Stimulated activated CD8-positive, alpha-beta memory T cell treated with anti-CD3 and anti-CD28 coated beads, Interleukin-15, amount 100 ng/mL, for 1 hour (primary cell): Measurements from ENCODE around the gene PACSIN2.
"Not testable (repeated sequence)": the region's sequence is repeated elsewhere in the genome, so short reads cannot be mapped to it uniquely, and the experiment has no call there.

Experiments
- DNase-seq: peaks from one replicate; pipeline ENCODE4 v3.0.0-alpha.2; 2020; ENCODE audit warnings: low read depth

PACSIN2 gene

GRCh38 chr22:42926104-42926503 is 88.8 kb downstream of the PACSIN2 start:
- no peak for DNase-seq

DNA sequence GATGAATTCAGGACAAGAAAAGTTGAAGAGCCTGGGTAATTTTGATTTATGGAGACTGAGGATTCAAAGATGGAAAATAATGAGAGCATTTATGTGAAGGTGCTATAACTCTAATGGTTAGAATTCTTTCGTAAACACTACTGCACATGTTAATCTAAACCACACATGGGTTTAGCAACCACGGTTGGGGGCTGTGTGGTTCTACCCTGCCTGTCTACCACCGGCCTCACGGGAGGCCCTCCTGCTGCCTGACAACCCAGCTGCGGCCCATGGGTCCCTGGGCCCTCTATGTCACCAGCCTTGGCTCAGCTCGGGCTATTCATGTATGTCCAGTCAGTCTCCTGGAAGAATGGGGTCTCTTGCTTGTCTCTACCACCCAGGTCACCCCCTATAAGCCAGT is 89.4 kb downstream of the PACSIN2 start:
- no peak for DNase-seq

GRCh38 chr22:42925031-42925430 is 89.9 kb downstream of the PACSIN2 start:
- DNase-seq: not testable (repeated sequence)

GRCh38 chr22:42924436-42924835 is 90.5 kb downstream of the PACSIN2 start:
- no peak for DNase-seq

GRCh38 chr22:42922374-42923191 is 92.4 kb downstream of the PACSIN2 start:
- no peak for DNase-seq

DNA sequence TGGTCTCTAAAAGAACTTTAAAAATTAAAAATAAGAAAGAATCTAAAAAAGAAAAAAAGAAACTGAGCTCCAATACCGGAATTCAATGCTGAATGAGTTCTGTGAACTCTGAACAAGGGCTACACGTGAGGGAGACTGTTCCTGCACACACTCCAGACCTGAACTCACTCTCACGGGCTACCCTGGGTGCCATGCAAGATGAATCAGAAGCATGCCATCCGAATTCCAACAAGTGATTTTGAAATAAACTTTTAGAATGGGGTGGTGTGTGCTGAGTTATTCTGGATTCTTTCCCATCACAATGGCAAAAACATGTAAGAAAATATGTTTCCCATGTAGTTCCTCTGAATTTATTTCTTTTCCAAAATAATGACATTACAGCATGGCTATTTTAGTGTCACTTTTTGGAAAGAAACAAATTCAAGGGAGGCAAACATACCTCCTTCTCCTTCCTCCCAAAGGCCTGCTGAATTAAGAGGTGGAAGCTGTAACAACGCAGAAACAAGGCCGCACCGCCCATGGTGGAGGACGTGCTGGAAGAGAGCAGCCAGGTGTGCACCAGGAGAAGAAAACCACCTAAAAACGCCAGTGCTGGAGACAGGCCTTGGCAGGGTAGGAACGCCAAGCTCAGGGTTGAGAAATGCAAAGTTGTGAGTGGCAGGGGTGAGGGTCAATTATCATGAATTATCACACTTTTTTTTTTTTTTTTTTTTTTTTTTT is 94.7 kb downstream of the PACSIN2 start:
- DNase-seq: no peak

- no peak for DNase-seq
These were observed 95.8 kb downstream of the PACSIN2 start for GRCh38 chr22:42919199-42919598.

DNA sequence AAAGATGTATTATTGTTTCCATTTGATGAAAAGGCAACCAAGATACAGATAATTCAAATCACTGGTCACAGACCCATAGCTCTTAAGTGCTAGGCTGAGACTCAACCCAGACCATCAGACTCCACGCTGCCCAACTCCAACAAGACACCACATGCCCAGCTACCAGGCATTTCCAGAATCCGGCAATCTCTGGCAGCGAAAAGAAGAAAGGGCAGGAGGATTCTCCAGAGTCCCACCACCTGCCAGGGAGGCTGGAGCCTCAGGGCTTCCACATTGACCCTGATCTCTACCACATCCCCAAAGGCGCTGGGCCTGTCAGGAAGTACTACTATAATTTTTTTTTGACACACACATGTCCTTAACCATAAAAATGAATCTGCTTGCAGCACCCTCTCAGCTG is 96.4 kb downstream of the PACSIN2 start:
- no peak for DNase-seq

DNA sequence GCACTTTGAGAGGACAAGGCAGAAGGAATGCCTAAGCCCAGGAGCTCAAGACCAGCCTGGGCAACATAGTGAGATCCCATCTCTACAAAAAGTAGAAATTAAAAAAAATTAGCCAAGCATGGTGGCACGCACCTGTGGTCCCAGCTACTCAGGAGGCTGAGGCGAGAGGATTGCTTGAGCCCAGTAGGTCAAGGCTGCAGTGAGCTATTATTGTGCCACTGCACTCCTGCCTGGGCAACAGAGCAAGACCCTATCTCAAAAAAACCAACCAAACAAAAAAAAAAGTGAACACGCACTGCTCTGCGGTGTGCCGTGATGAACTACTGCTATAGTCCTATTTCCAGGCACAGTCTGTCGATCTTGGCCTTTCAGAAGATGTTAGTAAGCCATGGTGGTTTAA is 97.6 kb downstream of the PACSIN2 start:
- not testable (repeated sequence) for DNase-seq

- no peak for DNase-seq
These were observed 98.8 kb downstream of the PACSIN2 start for GRCh38 chr22:42915980-42916765.

DNA sequence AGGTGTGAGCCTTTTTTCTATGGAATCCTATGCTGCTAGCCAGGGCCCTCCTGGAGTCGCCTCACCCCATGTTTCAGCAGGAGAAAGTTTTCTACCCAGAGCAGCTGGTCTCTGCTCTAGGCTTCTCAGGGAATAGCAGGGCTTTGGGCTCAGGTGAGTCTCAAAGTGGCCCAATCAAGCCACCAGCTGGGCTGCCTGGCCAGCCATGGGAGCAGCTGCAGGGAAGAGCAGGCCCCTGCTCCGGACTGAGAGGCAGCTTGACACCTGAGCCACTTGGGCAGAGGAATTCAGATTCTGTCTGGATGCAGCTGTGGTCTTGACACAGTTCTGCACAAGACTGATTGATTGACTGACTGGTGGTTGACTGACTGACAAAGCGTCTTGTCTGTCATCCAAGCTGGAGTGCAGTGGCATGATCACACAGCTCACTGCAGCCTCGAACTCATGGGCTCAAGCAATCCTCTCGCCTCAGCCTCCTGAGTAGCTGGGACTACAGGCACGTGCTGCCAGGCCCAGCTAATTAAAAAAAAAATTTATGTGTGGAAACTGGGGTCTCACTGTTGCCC is 100.4 kb downstream of the PACSIN2 start:
- no peak for DNase-seq

DNA sequence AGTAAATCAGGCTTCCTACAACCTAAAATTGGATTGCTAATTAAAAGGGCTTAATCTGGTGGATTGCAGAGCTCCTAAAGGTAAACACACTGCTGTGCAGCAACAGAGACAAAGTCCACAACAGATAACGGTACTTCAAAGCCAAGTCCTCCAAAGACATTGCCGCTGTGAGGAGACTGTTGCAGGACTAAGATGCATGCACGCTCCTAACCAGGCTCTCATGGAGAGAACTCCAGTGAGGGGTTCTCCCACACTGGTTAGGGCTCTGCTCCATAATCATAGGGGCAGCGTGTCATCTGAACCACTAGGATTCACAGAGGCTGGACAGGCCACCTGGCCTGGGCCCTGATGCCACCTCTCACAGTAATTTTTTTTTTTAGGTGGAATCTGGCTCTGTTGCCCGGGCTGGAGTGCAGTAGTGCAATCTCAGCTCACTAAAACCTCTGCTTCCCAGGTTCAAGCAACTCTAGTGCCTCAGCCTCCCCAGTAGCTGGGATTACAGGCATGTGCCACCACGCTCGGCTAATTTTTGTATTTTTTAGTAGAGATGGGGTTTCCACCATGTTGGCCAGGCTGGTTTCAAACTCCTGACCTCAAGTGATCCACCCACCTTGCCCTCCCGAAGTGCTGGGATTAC is 101.0 kb downstream of the PACSIN2 start:
- no peak for DNase-seq

- no peak for DNase-seq
These were observed 102.9 kb downstream of the PACSIN2 start for GRCh38 chr22:42912059-42912458.

GRCh38 chr22:42910221-42910942 is 104.6 kb downstream of the PACSIN2 start:
- no peak for DNase-seq

DNA sequence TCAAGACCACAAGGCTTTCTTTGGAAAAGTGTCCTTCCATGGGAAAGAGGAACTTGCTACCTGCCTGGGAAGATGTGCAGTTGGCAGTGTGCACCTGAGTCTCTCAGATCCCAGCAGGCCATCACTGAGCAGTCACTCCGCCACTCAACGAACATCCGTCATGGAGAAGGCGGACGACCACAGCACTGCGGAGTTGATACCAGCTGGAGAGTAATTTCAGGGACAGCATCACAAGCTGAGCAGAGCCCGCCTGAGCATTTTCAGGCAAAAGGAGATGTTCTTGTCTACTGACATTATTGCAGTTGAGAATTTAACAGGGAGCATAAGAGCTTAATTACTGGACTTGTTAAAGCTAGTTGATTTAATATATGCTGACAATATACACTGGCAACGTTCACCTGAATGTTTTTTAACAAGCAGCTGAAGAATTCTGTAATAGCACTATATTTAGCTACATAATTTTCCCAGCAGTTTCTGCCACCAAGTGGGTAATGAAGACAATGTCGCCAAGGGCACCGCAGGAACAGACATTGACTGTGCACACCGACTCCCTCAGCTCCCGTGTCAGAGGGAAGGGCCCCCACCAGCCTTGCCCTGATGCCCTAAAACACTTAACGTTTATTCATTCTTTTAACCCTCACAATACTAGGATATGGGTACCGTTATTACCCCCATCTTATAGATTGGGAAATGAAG is 105.4 kb downstream of the PACSIN2 start:
- no peak for DNase-seq

- no peak for DNase-seq
These were observed 106.6 kb downstream of the PACSIN2 start for GRCh38 chr22:42908374-42908746.

- DNase-seq: no peak
These were observed 107.3 kb downstream of the PACSIN2 start for GRCh38 chr22:42907404-42908373.

DNA sequence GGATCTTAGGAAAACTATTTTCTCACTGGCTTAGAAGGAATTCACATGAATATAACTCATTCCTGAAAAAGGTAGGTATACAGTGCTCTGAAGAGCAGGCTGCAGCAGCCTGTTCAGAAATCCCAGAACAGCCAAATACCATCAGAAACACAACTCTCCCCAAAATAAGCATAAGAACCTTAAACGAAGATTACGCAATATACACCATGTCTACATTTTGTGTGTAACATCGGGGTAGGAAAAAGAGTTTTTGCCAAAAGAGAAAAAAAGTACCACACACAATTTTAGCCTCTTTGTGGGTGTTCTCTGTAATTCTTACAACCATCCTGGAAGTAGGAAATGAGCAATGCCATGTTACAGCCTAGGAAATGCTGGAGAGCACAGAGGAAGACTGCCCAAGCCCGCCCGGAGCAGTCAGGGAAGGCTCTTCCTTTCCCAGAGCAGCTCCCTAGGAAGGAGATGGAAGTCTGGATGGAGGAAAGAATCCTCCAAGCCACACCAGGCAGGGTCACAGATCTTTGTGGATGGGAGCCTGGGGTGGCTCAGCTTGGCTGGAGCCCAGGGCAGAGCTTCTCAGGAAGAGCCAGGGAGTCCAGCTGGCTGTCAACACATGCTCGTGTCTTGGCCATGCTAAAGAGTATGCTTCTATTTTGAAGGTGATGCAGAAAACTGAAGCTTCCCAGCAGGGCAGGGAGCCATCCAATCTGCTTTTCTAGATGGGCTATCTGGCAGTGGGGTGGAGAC is 108.2 kb downstream of the PACSIN2 start:
- DNase-seq: no peak
